Psoas muscle (tissue), 8 donors: ENCODE measurements around the gene ZBTB38. TPM values are rescaled to one million over a fixed set of nuclear protein-coding genes. Genes with fewer than 3 reads are reported as not detected.

Experiments
- ATAC-seq, 4 donors: fragments of 200-7000 bp; cut with Tn5 transposase; one replicate each; pipeline ENCODE4 v1.9.1; 2020; ENCODE audit warnings: moderate library complexity in 3 of 4, mild to moderate bottlenecking in 2 of 4
- DNase-seq, 2 donors: peaks; one replicate each; pipeline ENCODE4 v3.0.0-alpha.2; 2020
- H3K27ac ChIP-seq: fragments of 200-600 bp; one replicate; pipeline ENCODE4 v1.8.0; 2022
- H3K27me3 ChIP-seq, 3 donors: fragments of 200-600 bp in 1 of 3; one replicate each; pipeline versions ENCODE4 v1.6.1 to v1.8.0; 2013 to 2022; ENCODE audit warnings: low read length in 2 of 3, mild to moderate bottlenecking in 2 of 3, moderate library complexity in 1 of 3; ENCODE audit not compliant: insufficient read depth in 3 of 3
- H3K36me3 ChIP-seq, 2 donors: fragments of 200-600 bp in 1 of 2; one replicate each; pipeline versions ENCODE4 v1.6.1 to v1.8.0; 2013 to 2022; ENCODE audit warnings: low read depth in 1 of 2, mild to moderate bottlenecking in 1 of 2, moderate library complexity in 1 of 2; ENCODE audit not compliant: insufficient read depth in 1 of 2
- H3K4me1 ChIP-seq: fragments of 200-600 bp; one replicate; pipeline ENCODE4 v1.8.0; 2022
- H3K4me3 ChIP-seq: fragments of 200-600 bp; one replicate; pipeline ENCODE4 v1.8.0; 2022; ENCODE audit warnings: mild to moderate bottlenecking
- H3K9me3 ChIP-seq: fragments of 200-600 bp; one replicate; pipeline ENCODE4 v1.8.0; 2022
- WGBS, 3 donors: extraction: QIAGEN DNeasy Blood & Tissue Kit; methylation state at CpG; one replicate each; pipeline versions ENCODE4 v1.1.6 to v1.1.7; 2013; 5-methylcytosine and 5-hydroxymethylcytosine counted together
- intact Hi-C, 2 donors: fragments of 100-400 bp; cut with DNase I; formaldehyde crosslinking; loops; one replicate each; pipeline versions ENCODE4 v1.11.0 to v1.14.2; 2022
- polyA plus RNA-seq, 3 donors: library from polyadenylated mRNA; stranded (reverse); fragments of 200-250 nt; gene quantifications; one replicate each; pipeline ENCODE4 v1.2.3, GENCODE V29; 2013
- total RNA-seq, 4 donors: library from RNA; stranded (reverse); fragmentation: NEBNext Ultra II Directional in 2 of 4; extraction: Animal tissue kit (Norgen Biotek cat#: 25700) in 2 of 4; gene quantifications; one replicate each; pipeline versions ENCODE4 v1.2.1 to v1.2.4, GENCODE V29; 2021 to 2023
- TF ChIP-seq, protein P1 (sequence below): fragments of 200-600 bp; IDR thresholded peaks from one replicate; pipeline ENCODE4 v1.8.0; 2022; ENCODE audit warnings: antibody characterized with exemption
- donor health status: healthy with polysubstance abuse.
- donor health status: DM: no; HTN: no; CAD: no; lungs with moderate emphysema.
- donor health status: Bipolar disorder and iron deficiency.
- donor health status: healthy.
- donor health status: DM: yes; HTN: yes; CAD: no.
- donor health status: DM: no; HTN: no; CAD: no.
- donor health status: DM: no; HTN: no; CAD: no.
- donor health status: DM: yes; HTN: yes; CAD: no.

The ZBTB38 gene
- total and polyA plus RNA-seq, 7 donors, result 24.2 to 212 (median 61.7) TPM

DNA sequence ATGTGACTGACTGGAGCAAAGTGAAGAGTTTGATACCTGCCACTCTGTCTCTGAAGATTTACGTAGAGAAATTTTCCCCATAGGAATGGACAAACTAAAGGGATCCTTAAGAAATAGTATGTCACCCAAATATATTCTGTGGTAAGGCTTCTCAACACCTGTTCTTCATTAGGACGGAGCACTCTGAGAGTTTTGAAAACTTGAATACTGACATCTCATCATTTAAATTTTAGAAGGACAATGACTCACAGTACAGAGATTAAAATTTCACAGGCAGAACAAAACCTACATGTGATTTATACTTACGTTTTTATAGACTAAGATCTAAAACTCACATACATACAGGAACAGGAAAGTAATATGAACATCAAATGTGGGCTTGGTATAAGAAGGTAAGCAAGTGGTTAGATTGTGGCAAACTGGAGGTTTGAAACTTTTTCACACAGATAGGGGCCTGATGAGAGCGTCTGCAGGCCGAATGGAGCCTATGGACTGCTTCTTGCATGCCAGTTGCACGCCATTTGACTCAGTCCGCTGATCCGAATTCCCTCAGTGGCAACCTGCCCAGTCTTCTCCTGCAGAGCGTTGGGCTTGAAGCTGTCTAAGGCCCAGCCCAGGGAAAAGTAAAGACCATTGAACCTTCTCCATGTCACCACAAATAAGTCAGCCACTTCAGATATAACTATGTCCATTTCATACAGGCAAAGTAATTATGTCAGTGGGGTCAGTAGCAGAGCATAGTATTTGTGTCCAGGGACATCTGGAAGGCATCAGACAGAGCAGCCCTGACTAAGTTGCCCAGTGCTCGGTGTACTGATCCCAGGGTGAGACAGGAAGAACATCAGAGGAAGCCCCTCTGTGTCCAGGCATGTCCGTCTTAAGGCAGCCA is 45.7 kb downstream of the ZBTB38 start:
- ATAC-seq (no peak), DNase-seq (peak in 1 of 2 donors; percentile 53)
- WGBS, 3 donors, result 65 to 77% (median 65%) methylated on average over 11 of the region's 11 CpGs
- peaks cover 6 to 45% of the 10 kb centered on the region in 2 donors for H3K36me3 ChIP-seq
- TF ChIP-seq, protein P1, sequence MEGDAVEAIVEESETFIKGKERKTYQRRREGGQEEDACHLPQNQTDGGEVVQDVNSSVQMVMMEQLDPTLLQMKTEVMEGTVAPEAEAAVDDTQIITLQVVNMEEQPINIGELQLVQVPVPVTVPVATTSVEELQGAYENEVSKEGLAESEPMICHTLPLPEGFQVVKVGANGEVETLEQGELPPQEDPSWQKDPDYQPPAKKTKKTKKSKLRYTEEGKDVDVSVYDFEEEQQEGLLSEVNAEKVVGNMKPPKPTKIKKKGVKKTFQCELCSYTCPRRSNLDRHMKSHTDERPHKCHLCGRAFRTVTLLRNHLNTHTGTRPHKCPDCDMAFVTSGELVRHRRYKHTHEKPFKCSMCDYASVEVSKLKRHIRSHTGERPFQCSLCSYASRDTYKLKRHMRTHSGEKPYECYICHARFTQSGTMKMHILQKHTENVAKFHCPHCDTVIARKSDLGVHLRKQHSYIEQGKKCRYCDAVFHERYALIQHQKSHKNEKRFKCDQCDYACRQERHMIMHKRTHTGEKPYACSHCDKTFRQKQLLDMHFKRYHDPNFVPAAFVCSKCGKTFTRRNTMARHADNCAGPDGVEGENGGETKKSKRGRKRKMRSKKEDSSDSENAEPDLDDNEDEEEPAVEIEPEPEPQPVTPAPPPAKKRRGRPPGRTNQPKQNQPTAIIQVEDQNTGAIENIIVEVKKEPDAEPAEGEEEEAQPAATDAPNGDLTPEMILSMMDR, result no peak
- H3K9me3 ChIP-seq, result no peaks in the 10 kb centered on the region
- no peak overlapping the region for H3K4me3 ChIP-seq
- intact Hi-C loops, result no loop called here
- H3K27me3 ChIP-seq, result no peaks in the 10 kb centered on the region
- peaks cover 43% of the 10 kb centered on the region for H3K4me1 ChIP-seq
- H3K27ac ChIP-seq, result peak overlapping the region; percentile 96

DNA sequence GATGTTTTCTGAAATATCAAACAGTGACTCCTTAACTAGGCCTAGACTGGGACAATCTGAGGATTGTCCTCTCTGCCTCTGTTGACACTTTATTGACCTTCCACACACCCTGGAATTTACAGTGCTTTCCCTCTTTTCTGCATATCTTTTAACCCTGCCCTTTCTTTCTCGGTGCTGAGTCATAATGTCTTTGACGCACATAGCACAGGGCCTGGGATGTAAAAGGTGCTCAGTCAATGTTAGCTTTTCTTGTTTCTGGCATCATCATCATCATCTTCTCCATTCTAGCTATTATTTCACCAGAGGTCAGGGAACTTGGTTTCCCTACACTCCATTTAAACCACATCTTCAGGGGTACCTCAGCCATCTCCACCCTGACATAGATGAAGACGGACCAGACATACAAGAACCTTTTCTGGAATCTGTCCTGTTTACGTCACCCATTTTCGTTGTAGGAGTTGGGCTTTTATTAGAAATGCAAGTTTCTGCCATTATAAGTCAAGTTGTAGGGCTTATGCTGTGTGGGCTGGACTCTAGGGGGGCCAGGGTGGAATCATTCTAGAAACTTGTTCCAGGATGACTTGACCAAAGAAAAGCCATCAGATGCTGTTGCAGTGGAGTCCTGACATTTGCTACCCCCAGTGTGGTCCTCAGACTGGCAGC is 46.6 kb downstream of the ZBTB38 start:
- ATAC-seq (no peak), DNase-seq (no peak)
- Histone ChIP-seq H3K27ac (peak overlapping the region; percentile 96), H3K4me3 (no peak overlapping the region), H3K36me3 (peaks cover 2 to 45% of the 10 kb centered on the region in 2 donors), H3K27me3 (no peaks in the 10 kb centered on the region), H3K4me1 (peaks cover 38% of the 10 kb centered on the region), H3K9me3 (no peaks in the 10 kb centered on the region)
- intact Hi-C loops, result no loop called here
- 92 to 98% (median 93%) methylated on average over 5 of the region's 5 CpGs for WGBS, 3 donors
- TF ChIP-seq, protein P1, result no peak

DNA sequence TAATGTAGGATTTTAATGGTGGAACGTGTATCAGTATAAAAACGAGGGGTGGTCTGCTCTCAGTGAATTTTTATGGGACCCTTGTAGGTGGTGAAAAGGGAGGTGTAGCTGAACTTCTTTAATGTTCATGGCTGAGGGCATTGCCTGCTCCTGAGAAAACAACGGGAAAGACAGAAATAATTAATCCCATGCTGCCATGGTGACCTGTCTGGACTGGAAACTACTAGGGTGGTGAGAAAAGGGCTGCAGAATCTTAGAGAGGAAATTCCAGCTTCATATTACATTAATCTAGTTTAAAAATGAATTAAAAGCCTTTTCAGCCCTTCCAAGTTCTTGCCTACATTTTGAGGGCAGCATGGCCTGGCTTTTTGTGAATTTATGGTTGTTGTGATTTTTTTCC is 47.6 kb downstream of the ZBTB38 start:
- TF ChIP-seq, protein P1, result no peak
- H3K27me3 ChIP-seq, result no peaks in the 10 kb centered on the region
- DNase-seq (no peak), ATAC-seq (no peak)
- intact Hi-C loops, result no loop called here
- WGBS, 3 donors, result 68 to 75% (median 70%) methylated on average over 3 of the region's 3 CpGs
- peaks cover 28% of the 10 kb centered on the region for H3K4me1 ChIP-seq
- no peak overlapping the region for H3K4me3 ChIP-seq
- H3K27ac ChIP-seq, result peak overlapping the region; percentile 37
- H3K36me3 ChIP-seq, result peaks cover 2 to 45% of the 10 kb centered on the region in 2 donors
- no peaks in the 10 kb centered on the region for H3K9me3 ChIP-seq

Other genes starting within 250 kb of the ZBTB38 start
- 1 to 10 TPM; 1.8 to 6.8 (median 4.0) TPM for gene PXYLP1, start 136.7 kb upstream of the ZBTB38 start, total RNA-seq
- 1 to 10 TPM in 2 of 3 donors, under 1 TPM in 1; 0.83 to 1.1 (median 1.1) TPM for gene PXYLP1, start 136.7 kb upstream of the ZBTB38 start, polyA plus RNA-seq
- gene RASA2, start 118.5 kb downstream of the ZBTB38 start, total RNA-seq, result 1 to 10 TPM; 2.3 to 4.0 (median 3.0) TPM
- 1 to 10 TPM; 1.3 to 2.0 (median 1.4) TPM for gene RASA2, start 118.5 kb downstream of the ZBTB38 start, polyA plus RNA-seq